HG03432 (cell line): ENCODE results near the gene CDC6.
"Not testable (repeated sequence)": the region's sequence is repeated elsewhere in the genome, so short reads cannot be mapped to it uniquely, and the experiment has no call there.

Source experiments
- ATAC-seq: cut with Tn5 transposase; IDR thresholded peaks from one replicate; pipeline ENCODE4 v1.9.1; 2021; ENCODE audit warnings: mild to moderate bottlenecking, moderate library complexity; ENCODE audit not compliant: unreplicated experiment

CDC6 gene

GRCh38 chr17:40286473-40286872 is 1.2 kb upstream of the CDC6 start:
- ATAC-seq, result no peak

DNA sequence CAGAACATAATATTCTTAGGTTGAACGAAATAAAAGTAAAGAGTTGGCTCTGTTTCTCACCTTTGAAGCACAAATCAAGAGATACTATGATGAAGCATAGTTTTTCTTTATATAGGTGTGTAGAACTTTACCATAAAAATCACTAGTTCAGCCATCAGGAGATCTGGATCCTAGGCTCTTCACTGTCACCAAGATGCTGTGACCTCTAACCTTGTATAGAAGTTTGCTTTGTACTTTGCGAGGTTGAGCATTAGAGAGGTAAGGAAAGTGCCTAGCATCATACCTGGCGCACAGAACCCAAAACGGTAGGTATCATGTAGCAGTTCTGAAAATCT is 553 bp upstream of the CDC6 start:
- no peak for ATAC-seq

- no peak for ATAC-seq
Observed at GRCh38 chr17:40290629-40291280, 3.1 kb downstream of the CDC6 start.

GRCh38 chr17:40291281-40291664 is 3.6 kb downstream of the CDC6 start:
- no peak for ATAC-seq

- ATAC-seq, result no peak
Observed at GRCh38 chr17:40293363-40293762, 5.7 kb downstream of the CDC6 start.

GRCh38 chr17:40295488-40296436 is 8.1 kb downstream of the CDC6 start:
- ATAC-seq, result no peak

DNA sequence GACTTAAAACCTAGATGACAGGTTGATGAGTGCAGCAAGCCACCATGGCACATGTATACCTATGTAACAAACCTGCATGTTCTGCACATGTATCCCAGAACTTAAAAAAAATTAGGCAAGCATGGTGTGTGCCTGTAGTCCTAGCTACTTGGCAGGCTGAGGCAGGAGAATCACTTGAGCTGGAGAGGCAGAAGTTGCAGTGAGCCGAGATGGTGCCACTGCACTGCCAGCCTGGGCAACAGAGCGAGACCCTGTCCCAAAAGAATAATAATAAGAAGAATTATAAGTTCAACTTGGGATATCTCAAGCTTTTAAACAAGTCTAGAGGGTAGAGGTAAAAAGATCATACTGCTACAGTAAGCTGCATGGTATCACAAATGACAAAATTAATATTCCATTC is 9.8 kb downstream of the CDC6 start:
- ATAC-seq, result no peak

DNA sequence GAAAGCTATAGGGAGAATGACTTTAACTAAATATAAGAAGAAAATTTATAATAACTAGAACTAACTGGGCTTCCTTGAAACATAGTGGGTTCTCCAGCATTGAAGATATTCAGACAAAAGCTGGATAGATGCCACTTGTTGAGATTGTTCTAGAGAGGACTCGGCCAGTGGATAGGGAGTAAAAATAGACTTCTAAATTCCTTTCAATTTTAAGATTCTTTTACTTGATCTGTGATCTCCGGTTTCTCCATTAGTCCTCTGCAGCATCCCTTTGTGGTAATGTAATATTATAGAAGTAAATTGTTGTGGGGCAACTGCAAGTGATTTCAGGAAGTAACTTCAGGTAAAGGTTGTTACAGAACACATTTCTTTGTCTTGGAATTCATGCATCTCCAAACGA is 11.0 kb downstream of the CDC6 start:
- no peak for ATAC-seq

GRCh38 chr17:40299159-40299757 is 11.6 kb downstream of the CDC6 start:
- not testable (repeated sequence) for ATAC-seq

GRCh38 chr17:40301315-40301714 is 13.6 kb downstream of the CDC6 start:
- ATAC-seq, result no peak

- no peak for ATAC-seq
Observed at GRCh38 chr17:40303009-40303657, 15.5 kb downstream of the CDC6 start.

DNA sequence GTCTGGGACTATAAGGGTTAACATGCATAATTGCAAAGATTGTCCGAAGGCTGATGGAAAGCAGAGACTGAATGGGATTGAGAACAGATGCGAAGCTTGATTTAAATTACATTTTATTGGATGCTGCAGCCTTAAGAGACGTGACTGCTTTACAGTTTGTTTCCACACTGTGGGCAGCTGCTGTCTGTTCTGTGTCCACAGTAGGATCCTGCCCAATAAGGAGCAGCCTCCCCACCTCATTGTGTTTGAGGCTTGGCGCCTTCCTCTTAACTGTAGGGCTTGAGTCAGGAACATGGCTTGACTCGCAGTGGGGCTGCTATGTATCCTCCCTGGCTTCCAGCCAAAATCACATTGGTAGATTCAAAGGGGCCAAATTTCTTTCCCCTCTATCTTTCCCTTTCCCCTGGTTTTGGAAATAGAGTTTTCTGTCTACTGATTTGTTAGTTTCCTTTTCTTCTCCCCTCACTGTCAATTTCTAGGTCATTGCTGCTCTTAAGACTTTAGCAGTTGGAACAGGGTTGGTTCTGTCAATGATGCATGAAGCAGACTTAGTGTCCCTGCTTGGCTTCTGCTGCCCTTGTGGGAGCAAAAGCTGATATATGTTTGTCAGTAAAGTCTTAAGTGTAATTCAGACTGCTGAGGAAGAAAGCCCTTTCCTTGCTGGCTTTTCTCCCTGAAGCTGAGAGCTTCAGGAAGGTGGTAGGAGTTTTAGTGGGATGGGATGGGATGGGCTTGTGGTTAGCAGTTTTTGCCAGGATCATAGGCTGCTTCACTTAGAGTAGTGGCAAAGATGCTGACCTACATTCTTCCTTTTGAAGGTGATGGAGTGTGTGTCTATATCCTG is 16.3 kb downstream of the CDC6 start:
- ATAC-seq, result no peak

- ATAC-seq, result not testable (repeated sequence)
Observed at GRCh38 chr17:40304552-40304863, 16.8 kb downstream of the CDC6 start.

GRCh38 chr17:40304866-40305265 is 17.2 kb downstream of the CDC6 start:
- ATAC-seq, result not testable (repeated sequence)

- no peak for ATAC-seq
Observed at GRCh38 chr17:40306395-40306794, 18.7 kb downstream of the CDC6 start.

DNA sequence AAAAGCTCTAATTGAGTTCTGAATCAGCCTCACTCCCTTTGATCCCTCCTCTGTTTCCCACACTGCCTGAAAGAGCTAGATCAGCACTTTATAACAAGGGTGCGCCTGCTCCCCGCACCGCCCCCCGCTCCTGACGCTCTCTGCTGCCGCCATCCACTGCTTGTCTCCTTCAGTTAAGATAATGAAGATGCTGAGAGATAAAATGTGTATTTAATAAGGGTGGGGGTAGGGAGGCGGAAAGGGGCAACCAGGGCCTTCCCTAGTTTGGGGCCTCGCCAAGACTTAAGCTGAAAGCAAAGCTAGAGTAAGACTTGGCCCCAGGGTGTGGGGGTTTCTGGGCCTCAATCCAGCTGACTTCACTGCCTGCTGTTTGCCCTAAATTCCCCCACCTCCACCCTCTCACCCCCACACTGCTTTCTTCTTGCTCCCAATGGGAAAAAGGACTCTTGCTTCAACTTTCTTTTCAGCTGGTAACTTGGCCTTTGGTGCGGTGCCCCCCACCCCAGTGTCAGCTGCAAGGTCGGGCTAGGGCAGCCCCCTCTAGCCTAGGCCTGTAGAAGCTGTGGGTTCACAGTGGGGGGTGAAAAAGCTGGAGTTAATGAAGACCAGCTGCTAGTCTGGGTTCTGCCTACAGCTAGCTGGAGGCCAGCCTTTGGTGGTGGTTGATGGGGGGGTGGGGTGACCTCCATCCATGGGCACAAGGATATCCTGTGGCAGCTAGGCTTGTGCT is 19.5 kb downstream of the CDC6 start:
- ATAC-seq, result no peak

DNA sequence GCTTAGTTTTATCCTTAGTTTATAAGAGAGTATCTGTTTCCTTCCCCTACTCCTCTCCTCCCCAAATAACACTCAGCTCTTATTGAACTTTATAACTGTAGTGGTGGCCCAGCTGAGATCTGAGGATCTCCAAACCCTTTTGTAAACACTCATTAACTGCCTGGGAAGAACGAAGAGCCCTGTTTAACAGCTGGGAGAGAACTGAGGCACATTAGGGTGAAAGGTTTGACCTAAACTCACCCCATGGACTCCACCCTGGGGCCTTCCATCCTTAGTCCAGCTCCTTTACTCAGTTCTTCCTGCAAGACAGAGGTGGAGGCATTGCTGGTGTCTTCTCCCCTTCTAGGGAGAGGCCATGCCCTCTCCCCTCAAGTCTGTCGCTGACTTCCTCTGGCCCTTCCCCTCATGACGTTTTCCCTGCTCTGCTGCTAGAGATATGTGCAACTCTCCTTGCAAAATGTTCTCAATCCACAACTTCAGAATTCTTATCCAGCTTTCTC is 20.1 kb downstream of the CDC6 start:
- no peak for ATAC-seq

- ATAC-seq, result peak; percentile 37
Observed at GRCh38 chr17:40309031-40309948, 21.6 kb downstream of the CDC6 start, which contains the start of gene RARA. RARA (plus strand) TSS chr17:40309180; CDS start chr17:40331219, 22,039 bp downstream.
